Measurements from ENCODE around the gene CCDC116.

The CCDC116 gene

GRCh38 chr22:21686193-21686608 lies 53.6 kb downstream of the CCDC116 start:
- H3K4me3 ChIP-seq (replicated peaks in 1 of 2; ENCODE audit: low read depth in 2 of 2, low read length in 2 of 2): no peak overlapping the region
- DNase-seq (ENCODE audit: low read depth in 2 of 2): no peak
- no peak for TF ChIP-seq CTCF (IDR thresholded peaks at IDR 0.05; ENCODE audit: low read depth, low read length)
